ENCODE results near the gene LRRC38.

The LRRC38 gene

GRCh38 chr1:13543451-13544220 lies 29.8 kb upstream of the LRRC38 start:
- TF ChIP-seq SIN3A (IDR thresholded peaks at IDR 0.05; ENCODE audit: borderline replicate concordance, insufficient read depth, low read length) = no peak
- TF ChIP-seq, protein P1, sequence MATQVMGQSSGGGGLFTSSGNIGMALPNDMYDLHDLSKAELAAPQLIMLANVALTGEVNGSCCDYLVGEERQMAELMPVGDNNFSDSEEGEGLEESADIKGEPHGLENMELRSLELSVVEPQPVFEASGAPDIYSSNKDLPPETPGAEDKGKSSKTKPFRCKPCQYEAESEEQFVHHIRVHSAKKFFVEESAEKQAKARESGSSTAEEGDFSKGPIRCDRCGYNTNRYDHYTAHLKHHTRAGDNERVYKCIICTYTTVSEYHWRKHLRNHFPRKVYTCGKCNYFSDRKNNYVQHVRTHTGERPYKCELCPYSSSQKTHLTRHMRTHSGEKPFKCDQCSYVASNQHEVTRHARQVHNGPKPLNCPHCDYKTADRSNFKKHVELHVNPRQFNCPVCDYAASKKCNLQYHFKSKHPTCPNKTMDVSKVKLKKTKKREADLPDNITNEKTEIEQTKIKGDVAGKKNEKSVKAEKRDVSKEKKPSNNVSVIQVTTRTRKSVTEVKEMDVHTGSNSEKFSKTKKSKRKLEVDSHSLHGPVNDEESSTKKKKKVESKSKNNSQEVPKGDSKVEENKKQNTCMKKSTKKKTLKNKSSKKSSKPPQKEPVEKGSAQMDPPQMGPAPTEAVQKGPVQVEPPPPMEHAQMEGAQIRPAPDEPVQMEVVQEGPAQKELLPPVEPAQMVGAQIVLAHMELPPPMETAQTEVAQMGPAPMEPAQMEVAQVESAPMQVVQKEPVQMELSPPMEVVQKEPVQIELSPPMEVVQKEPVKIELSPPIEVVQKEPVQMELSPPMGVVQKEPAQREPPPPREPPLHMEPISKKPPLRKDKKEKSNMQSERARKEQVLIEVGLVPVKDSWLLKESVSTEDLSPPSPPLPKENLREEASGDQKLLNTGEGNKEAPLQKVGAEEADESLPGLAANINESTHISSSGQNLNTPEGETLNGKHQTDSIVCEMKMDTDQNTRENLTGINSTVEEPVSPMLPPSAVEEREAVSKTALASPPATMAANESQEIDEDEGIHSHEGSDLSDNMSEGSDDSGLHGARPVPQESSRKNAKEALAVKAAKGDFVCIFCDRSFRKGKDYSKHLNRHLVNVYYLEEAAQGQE (IDR thresholded peaks at IDR 0.05; ENCODE audit: insufficient read depth in 1 of 2, low read depth in 2 of 2, low read length in 2 of 2) = no peak
- no peak for TF ChIP-seq TAF1 (IDR thresholded peaks at IDR 0.05; ENCODE audit: borderline replicate concordance, insufficient read depth, low read length)
- no peak for TF ChIP-seq POLR2AphosphoS5 (IDR thresholded peaks at IDR 0.05; ENCODE audit: low read depth, low read length)
- TF ChIP-seq FOXP2 (optimal IDR thresholded peaks at IDR 0.05; ENCODE audit: borderline replicate concordance, extremely low read depth, extremely low read length, insufficient read depth) = no peak

DNA sequence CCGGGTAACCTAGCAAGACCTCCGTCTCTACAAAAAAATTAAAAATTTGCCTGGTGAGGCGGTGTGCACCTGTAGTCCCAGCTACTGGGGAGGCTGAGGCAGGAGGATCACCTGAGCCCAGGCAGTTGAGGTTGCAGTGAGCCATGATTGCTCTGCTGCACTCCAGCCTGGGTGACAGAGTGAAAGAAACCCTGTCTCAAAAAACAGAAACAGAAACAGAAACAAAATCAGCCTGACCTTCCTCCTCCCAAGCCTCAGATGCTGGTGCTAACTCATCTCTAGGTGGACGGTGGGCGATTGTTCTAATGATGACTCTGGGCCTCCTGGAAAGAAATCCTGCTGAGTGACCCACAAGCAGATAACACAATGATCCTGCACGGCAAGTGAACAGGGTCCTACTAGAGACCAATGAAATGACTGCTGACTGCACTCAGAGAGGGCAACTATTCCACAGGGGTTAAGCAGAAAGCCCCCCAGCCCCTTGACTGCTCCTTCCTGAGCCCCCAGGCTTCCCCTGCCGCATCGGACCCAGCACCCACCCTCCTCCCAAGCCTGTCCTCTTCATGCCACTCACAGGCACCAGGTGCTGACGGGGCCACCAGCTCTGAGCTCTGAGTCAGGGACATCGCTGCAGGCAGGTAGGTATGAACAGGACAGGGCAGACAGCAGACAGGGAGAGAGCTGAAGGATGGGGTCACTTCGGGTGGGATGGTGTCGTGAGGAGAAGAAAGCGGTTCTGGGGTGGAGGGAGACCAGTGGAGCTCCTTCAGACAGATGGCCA lies 27.8 kb upstream of the LRRC38 start:
- TF ChIP-seq POLR2AphosphoS5 (IDR thresholded peaks at IDR 0.05; ENCODE audit: low read depth, low read length) = no peak
- TF ChIP-seq SIN3A (IDR thresholded peaks at IDR 0.05; ENCODE audit: borderline replicate concordance, insufficient read depth, low read length) = no peak
- TF ChIP-seq FOXP2 (optimal IDR thresholded peaks at IDR 0.05; ENCODE audit: borderline replicate concordance, extremely low read depth, extremely low read length, insufficient read depth) = no peak
- TF ChIP-seq TAF1 (IDR thresholded peaks at IDR 0.05; ENCODE audit: borderline replicate concordance, insufficient read depth, low read length) = no peak
- TF ChIP-seq, protein P1 (IDR thresholded peaks at IDR 0.05; ENCODE audit: insufficient read depth in 1 of 2, low read depth in 2 of 2, low read length in 2 of 2) = no peak

- TF ChIP-seq SIN3A (IDR thresholded peaks at IDR 0.05; ENCODE audit: borderline replicate concordance, insufficient read depth, low read length) = no peak
- no peak for TF ChIP-seq POLR2AphosphoS5 (IDR thresholded peaks at IDR 0.05; ENCODE audit: low read depth, low read length)
- TF ChIP-seq, protein P1 (IDR thresholded peaks at IDR 0.05; ENCODE audit: insufficient read depth in 1 of 2, low read depth in 2 of 2, low read length in 2 of 2) = no peak
- TF ChIP-seq TAF1 (IDR thresholded peaks at IDR 0.05; ENCODE audit: borderline replicate concordance, insufficient read depth, low read length) = no peak
- no peak for TF ChIP-seq FOXP2 (optimal IDR thresholded peaks at IDR 0.05; ENCODE audit: borderline replicate concordance, extremely low read depth, extremely low read length, insufficient read depth)
Observed at GRCh38 chr1:13540866-13541265, 27.1 kb upstream of the LRRC38 start.

DNA sequence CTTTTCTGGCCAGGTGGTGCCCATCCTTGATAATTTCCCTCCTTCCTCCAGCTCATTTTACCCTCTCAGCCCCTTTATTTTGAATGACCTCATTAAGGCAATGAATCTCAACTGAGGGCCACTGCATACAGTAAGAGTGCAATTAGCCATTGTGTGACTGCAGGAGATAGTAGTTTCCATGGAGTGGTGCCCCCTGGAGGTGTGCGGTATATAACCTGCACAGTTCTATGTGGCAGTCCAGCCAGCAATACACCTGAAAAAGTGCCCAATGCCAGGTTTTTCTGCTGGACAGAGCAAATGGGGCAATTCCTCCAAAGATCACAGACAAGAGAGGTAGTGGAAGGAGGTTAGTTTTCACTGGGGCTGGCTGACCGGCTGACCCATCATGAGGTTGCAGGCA lies 25.9 kb upstream of the LRRC38 start:
- TF ChIP-seq TAF1 (IDR thresholded peaks at IDR 0.05; ENCODE audit: borderline replicate concordance, insufficient read depth, low read length) (no peak), SIN3A (IDR thresholded peaks at IDR 0.05; ENCODE audit: borderline replicate concordance, insufficient read depth, low read length) (no peak), POLR2AphosphoS5 (IDR thresholded peaks at IDR 0.05; ENCODE audit: low read depth, low read length) (no peak), FOXP2 (optimal IDR thresholded peaks at IDR 0.05; ENCODE audit: borderline replicate concordance, extremely low read depth, extremely low read length, insufficient read depth) (no peak)
- TF ChIP-seq, protein P1 (IDR thresholded peaks at IDR 0.05; ENCODE audit: insufficient read depth in 1 of 2, low read depth in 2 of 2, low read length in 2 of 2) = no peak
